SJSA1 (cell line): ENCODE measurements around the gene ZNF507. TPM values are rescaled to one million over a fixed set of nuclear protein-coding genes. Genes with fewer than 3 reads are reported as not detected.
"Not testable (repeated sequence)": the region's sequence is repeated elsewhere in the genome, so short reads cannot be mapped to it uniquely, and the experiment has no call there.

Experiments
- DNase-seq, 2 experiments: peaks; one replicate each; pipeline ENCODE4 v3.0.0-alpha.2; 2015 to 2020; ENCODE audit warnings: low spot score in 2 of 2, low read depth in 1 of 2
- H3K27ac ChIP-seq: fragments of 250-450 bp; sonication (Bioruptor Pico); 2 replicates; pipeline ENCODE4 v1.5.1; 2020; ENCODE audit warnings: mild to moderate bottlenecking, moderate library complexity
- H3K27me3 ChIP-seq: fragments of 250-450 bp; sonication (Bioruptor Pico); replicated peaks from 2 replicates; pipeline ENCODE4 v1.5.1; 2020; ENCODE audit warnings: mild to moderate bottlenecking, moderate library complexity
- H3K36me3 ChIP-seq: fragments of 250-450 bp; sonication (Bioruptor Pico); 2 replicates; pipeline ENCODE4 v1.5.1; 2020; ENCODE audit warnings: mild to moderate bottlenecking
- H3K4me1 ChIP-seq: fragments of 250-450 bp; sonication (Bioruptor Pico); replicated peaks from 2 replicates; pipeline ENCODE4 v1.6.1; 2021; ENCODE audit warnings: mild to moderate bottlenecking
- H3K4me3 ChIP-seq: fragments of 250-450 bp; sonication (Bioruptor Pico); 2 replicates; pipeline ENCODE4 v1.5.1; 2020; ENCODE audit warnings: mild to moderate bottlenecking
- H3K9me3 ChIP-seq: fragments of 250-450 bp; sonication (Bioruptor Pico); replicated peaks from 2 replicates; pipeline ENCODE4 v1.5.1; 2020; ENCODE audit warnings: mild to moderate bottlenecking
- total RNA-seq: library from RNA; depleted of rRNA; stranded (reverse); fragments of >200 nt; shearing (Covaris generic); gene quantifications from 2 replicates; pipeline ENCODE4 v1.2.3, GENCODE V29; 2014

The ZNF507 gene
- total RNA-seq, 1 experiment from 2014 or later = 8.1 TPM

DNA sequence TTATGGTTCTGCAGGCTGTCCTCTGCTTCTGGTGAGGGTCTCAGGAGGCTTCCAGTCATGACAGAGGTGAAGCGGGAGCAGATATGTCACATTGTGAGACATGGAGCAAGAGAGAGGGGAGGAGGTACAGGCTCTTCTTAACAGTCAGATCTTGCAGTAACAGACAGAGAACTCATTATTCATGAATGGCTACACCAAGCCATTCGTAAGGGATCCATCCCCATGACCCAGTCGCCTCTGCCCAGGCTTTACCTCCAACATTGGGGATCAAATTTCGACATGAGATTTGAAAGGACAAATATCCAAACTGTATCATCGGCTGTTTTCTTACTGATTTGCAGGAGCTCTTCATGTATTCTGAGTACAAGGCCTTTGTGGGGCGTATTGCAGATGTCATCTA lies 21.7 kb downstream of the ZNF507 start:
- DNase-seq = no peak
- Histone ChIP-seq H3K4me3 (no peak overlapping the region), H3K27ac (no peak overlapping the region), H3K36me3 (peaks cover 77% of the 10 kb centered on the region), H3K4me1 (peaks cover under 1% of the 10 kb centered on the region), H3K9me3 (no peaks in the 10 kb centered on the region), H3K27me3 (no peaks in the 10 kb centered on the region)

DNA sequence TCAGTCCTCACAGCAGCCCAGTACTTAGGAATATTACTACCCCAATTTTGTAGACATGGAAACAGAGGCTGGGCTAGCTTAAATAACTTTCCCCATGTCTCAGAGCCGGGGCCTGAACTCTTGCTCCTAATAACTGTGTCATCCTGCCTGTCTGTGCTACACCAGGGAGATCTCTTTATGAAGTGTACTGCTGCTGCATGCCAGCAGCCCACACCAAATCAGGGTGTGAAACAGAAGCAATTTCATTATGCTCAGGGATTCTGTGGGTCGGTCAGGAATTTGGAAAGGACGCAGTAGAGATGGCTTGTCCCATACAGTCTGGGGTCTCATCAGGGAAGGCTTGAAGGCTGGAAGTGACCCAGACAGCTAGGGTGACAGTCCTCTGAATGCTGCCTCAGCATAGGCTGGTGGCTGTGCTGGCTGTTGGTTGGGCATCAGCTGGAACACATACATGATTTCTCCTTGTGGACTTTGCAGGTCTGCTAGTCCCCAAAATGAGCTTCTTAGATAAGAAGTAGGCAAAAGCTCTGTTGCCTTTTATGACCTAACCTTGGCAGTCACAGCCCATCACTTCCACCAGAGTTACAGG lies 22.6 kb downstream of the ZNF507 start:
- Histone ChIP-seq H3K4me3 (no peak overlapping the region), H3K9me3 (no peaks in the 10 kb centered on the region), H3K27ac (no peak overlapping the region), H3K36me3 (peaks cover 75% of the 10 kb centered on the region), H3K27me3 (no peaks in the 10 kb centered on the region), H3K4me1 (peaks cover 10% of the 10 kb centered on the region)
- DNase-seq = no peak

DNA sequence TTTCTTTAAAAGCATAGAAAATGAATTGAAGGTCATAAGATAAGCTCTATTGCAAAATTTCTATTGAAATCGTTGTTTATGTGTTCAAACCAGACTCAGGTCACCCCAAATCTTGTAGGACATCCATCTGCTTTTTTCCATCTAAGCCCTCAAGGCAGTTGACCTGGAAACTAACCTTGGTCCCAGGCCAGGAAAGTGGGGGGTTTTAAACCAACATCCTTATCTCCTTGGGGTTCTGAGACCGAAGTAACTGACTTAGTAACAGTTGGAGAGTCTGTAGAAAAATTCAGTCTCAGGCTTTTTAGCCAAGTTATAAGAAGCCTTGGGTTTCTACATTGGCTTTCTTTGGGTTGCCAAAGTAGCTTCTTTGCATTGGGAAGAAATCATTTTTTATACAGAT lies 23.4 kb downstream of the ZNF507 start:
- no peaks in the 10 kb centered on the region for H3K27me3 ChIP-seq
- no peak overlapping the region for H3K4me3 ChIP-seq
- peaks cover 17% of the 10 kb centered on the region for H3K4me1 ChIP-seq
- DNase-seq = no peak
- no peaks in the 10 kb centered on the region for H3K9me3 ChIP-seq
- no peak overlapping the region for H3K27ac ChIP-seq
- peaks cover 67% of the 10 kb centered on the region for H3K36me3 ChIP-seq

GRCh38 chr19:32372726-32373517 lies 27.5 kb downstream of the ZNF507 start:
- Histone ChIP-seq H3K27ac (peak overlapping the region; percentile 95), H3K4me1 (peaks cover 29% of the 10 kb centered on the region), H3K9me3 (no peaks in the 10 kb centered on the region), H3K27me3 (no peaks in the 10 kb centered on the region), H3K36me3 (peaks cover 45% of the 10 kb centered on the region), H3K4me3 (no peak overlapping the region)
- peak; percentile 73 to 82 for DNase-seq

GRCh38 chr19:32373585-32374295 lies 28.3 kb downstream of the ZNF507 start:
- peak; percentile 91 to 95 for DNase-seq
- no peaks in the 10 kb centered on the region for H3K27me3 ChIP-seq
- H3K27ac ChIP-seq = peak overlapping the region; percentile 95
- H3K9me3 ChIP-seq = no peaks in the 10 kb centered on the region
- no peak overlapping the region for H3K4me3 ChIP-seq
- peaks cover 38% of the 10 kb centered on the region for H3K36me3 ChIP-seq
- H3K4me1 ChIP-seq = peaks cover 29% of the 10 kb centered on the region

- H3K4me3 ChIP-seq, H3K9me3 ChIP-seq, H3K27me3 ChIP-seq, DNase-seq: not testable (repeated sequence)
- peaks cover 39% of the 10 kb centered on the region for H3K36me3 ChIP-seq
- H3K27ac ChIP-seq = peak overlapping the region; percentile 95
- peaks cover 29% of the 10 kb centered on the region for H3K4me1 ChIP-seq
Observed at GRCh38 chr19:32374362-32374761, 29.0 kb downstream of the ZNF507 start.

- H3K4me3 ChIP-seq, H3K9me3 ChIP-seq, H3K27me3 ChIP-seq, H3K27ac ChIP-seq: not testable (repeated sequence)
- peaks cover 28% of the 10 kb centered on the region for H3K4me1 ChIP-seq
- peaks cover 40% of the 10 kb centered on the region for H3K36me3 ChIP-seq
- DNase-seq = peak in 1 of 2 experiments; percentile 52
Observed at GRCh38 chr19:32377088-32377487, 31.7 kb downstream of the ZNF507 start.

DNA sequence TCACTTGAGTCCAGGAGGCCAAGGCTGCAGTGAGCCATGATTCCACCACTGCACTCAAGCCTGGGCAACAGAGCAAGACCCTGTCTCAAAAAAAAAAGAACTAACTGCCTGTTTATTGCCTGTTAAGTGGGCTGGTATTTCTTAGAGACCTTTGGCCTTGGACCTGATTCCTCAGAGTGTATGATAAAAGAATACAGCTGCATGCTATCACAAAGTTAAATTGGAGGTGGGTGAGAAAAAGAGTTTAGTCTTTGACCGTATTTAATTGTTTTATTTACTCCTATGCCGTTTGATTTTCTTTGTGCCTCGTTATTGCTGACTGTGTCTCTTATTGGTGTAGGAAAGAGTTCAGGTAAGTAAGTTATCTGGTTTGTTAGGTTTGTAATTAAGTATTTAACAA lies 34.9 kb downstream of the ZNF507 start:
- no peak for DNase-seq
- H3K4me3 ChIP-seq = no peak overlapping the region
- no peaks in the 10 kb centered on the region for H3K9me3 ChIP-seq
- no peaks in the 10 kb centered on the region; the same call in 1 of the 2 replicates for H3K4me1 ChIP-seq
- H3K27ac ChIP-seq = no peak overlapping the region
- H3K27me3 ChIP-seq = no peaks in the 10 kb centered on the region
- peaks cover 39% of the 10 kb centered on the region for H3K36me3 ChIP-seq

DNA sequence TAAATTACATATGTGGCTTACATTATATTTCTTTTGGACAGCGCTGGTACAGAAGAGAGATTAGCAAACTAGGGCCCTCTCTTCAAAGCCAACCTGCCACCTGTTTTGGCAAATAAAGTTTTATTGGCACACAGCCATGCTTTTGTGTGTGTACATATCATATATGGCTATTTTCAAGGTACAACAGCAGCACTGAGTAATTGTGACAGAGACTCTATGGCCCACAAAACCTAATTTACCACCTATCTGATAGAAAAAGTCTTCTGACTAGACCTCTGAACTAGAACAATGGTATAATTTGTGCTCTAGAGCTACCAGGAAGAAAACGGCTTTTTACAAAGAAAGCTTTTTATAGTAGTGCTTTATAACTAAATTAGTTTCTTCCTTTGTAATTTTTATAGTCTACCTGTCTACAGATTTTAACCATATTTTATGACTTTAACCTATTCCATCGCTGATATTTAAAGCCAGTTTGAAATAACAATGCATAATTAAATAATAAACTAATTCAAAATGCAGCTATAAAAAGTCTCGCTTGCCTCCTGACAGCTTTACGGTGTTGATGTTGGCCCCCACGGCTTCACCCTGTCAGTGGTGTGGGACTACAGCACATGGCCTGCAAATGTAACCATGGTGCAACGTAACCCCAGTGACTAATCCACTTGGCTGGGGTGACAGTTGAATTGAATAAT lies 42.4 kb downstream of the ZNF507 start:
- Histone ChIP-seq H3K27me3 (no peaks in the 10 kb centered on the region), H3K4me1 (no peaks in the 10 kb centered on the region; the same call in 1 of the 2 replicates), H3K27ac (no peak overlapping the region), H3K9me3 (no peaks in the 10 kb centered on the region), H3K36me3 (peaks cover 9% of the 10 kb centered on the region), H3K4me3 (no peak overlapping the region)
- DNase-seq = no peak

DNA sequence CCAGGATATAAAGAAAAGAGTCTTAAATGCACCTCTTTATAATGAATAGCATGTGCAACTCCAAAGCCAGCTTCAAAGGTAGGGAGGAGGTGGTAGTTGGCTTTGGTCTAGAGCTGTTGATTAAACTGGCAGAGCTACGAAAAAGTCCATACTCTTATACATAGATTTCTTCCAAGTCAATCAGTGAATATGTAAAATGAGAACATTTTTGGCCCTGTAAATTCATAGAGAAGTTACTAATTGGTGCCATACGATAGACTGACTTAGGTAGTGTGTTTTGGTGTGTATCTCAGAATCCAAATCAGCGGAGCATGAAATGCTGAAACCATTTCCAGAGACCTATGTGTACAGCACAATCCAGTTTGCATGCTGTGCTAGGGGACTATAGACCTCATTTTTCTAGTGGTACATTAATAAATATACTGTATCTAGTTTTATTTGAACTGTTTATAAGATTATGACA lies 43.0 kb downstream of the ZNF507 start:
- no peak for DNase-seq
- Histone ChIP-seq H3K27ac (no peak overlapping the region), H3K4me1 (no peaks in the 10 kb centered on the region)

GRCh38 chr19:32392901-32393300 lies 47.5 kb downstream of the ZNF507 start:
- Histone ChIP-seq H3K4me1 (peaks cover 5% of the 10 kb centered on the region), H3K9me3 (no peaks in the 10 kb centered on the region), H3K27me3 (no peaks in the 10 kb centered on the region), H3K36me3 (no peaks in the 10 kb centered on the region; the same call in 1 of the 2 replicates), H3K4me3 (no peak overlapping the region), H3K27ac (no peak overlapping the region)
- DNase-seq = no peak

More for the DNA sequence above, 43.0 kb downstream of the ZNF507 start:
- peaks cover 3% of the 10 kb centered on the region; the same call in 1 of the 2 replicates for H3K36me3 ChIP-seq
- no peak overlapping the region for H3K4me3 ChIP-seq
- no peaks in the 10 kb centered on the region for H3K9me3 ChIP-seq
- H3K27me3 ChIP-seq = no peaks in the 10 kb centered on the region

- H3K27me3 ChIP-seq = no peaks in the 10 kb centered on the region
- no peak overlapping the region for H3K27ac ChIP-seq
- H3K4me1 ChIP-seq = peaks cover 9% of the 10 kb centered on the region
- no peaks in the 10 kb centered on the region; the same call in 1 of the 2 replicates for H3K36me3 ChIP-seq
- H3K9me3 ChIP-seq = no peaks in the 10 kb centered on the region
- DNase-seq = no peak
- H3K4me3 ChIP-seq = no peak overlapping the region
Observed at GRCh38 chr19:32396046-32396652, 50.7 kb downstream of the ZNF507 start.

- no peaks in the 10 kb centered on the region for H3K9me3 ChIP-seq
- DNase-seq = peak; percentile 54 to 70
- no peaks in the 10 kb centered on the region for H3K27me3 ChIP-seq
- H3K4me3 ChIP-seq = no peak overlapping the region
- peak overlapping the region; percentile 8; the same call in 1 of the 2 replicates for H3K27ac ChIP-seq
- H3K36me3 ChIP-seq = no peaks in the 10 kb centered on the region; the same call in 1 of the 2 replicates
- peaks cover 9% of the 10 kb centered on the region for H3K4me1 ChIP-seq
Observed at GRCh38 chr19:32397671-32398101, 52.3 kb downstream of the ZNF507 start.
